ENCODE measurements around the gene UBE2G2. TPM values are rescaled to one million over a fixed set of nuclear protein-coding genes. Genes with fewer than 3 reads are reported as not detected.

Gene UBE2G2
- total RNA-seq, 1 experiment from 2014 or later: 212 TPM

- ChIA-PET POLR2A (ENCODE audit: low non-redundant PET) (no interaction called here), CTCF (no interaction called here)
- Histone ChIP-seq H3K9me3 (ENCODE audit: low read depth, low read length, poor library complexity, severe bottlenecking) (no peaks in the 10 kb centered on the region), H3K27ac (ENCODE audit: low read depth, low read length, poor library complexity, severe bottlenecking) (no peak overlapping the region), H3K36me3 (ENCODE audit: insufficient read depth, low read length, poor library complexity, severe bottlenecking) (peaks cover 54% of the 10 kb centered on the region), H3K27me3 (replicated peaks; ENCODE audit: insufficient read depth, low read depth, low read length, poor library complexity) (no peaks in the 10 kb centered on the region), H3K4me3 (ENCODE audit: low read depth, low read length, poor library complexity, severe bottlenecking) (no peak overlapping the region), H3K4me1 (ENCODE audit: insufficient read depth, low read length, poor library complexity, severe bottlenecking) (peaks cover 10% of the 10 kb centered on the region)
- TF ChIP-seq CTCF (conservative IDR thresholded peaks at IDR 0.05; ENCODE audit: low read depth, low read length) (no peak), EZH2 (IDR thresholded peaks at IDR 0.05; ENCODE audit: borderline replicate concordance, low read depth, low read length, poor library complexity, severe bottlenecking) (no peak)
- TSS peak; percentile 56 for BruUV-seq (replicated peaks)
- no peak for DNase-seq (ENCODE audit: low spot score)
- intact Hi-C loops (cut with micrococcal nuclease; ENCODE audit: unreplicated experiment): no loop called here
These were observed 48.1 kb upstream of the UBE2G2 start for GRCh38 chr21:44849616-44850130.

- ChIA-PET POLR2A (ENCODE audit: low non-redundant PET) (no interaction called here), CTCF (no interaction called here)
- DNase-seq (ENCODE audit: low spot score): no peak
- no TSS peak for BruUV-seq (replicated peaks)
- Histone ChIP-seq H3K4me1 (ENCODE audit: insufficient read depth, low read length, poor library complexity, severe bottlenecking) (peaks cover 10% of the 10 kb centered on the region), H3K27me3 (replicated peaks; ENCODE audit: insufficient read depth, low read depth, low read length, poor library complexity) (no peaks in the 10 kb centered on the region), H3K4me3 (ENCODE audit: low read depth, low read length, poor library complexity, severe bottlenecking) (no peak overlapping the region), H3K27ac (ENCODE audit: low read depth, low read length, poor library complexity, severe bottlenecking) (no peak overlapping the region), H3K36me3 (ENCODE audit: insufficient read depth, low read length, poor library complexity, severe bottlenecking) (peaks cover 47% of the 10 kb centered on the region), H3K9me3 (ENCODE audit: low read depth, low read length, poor library complexity, severe bottlenecking) (no peaks in the 10 kb centered on the region)
- TF ChIP-seq CTCF (conservative IDR thresholded peaks at IDR 0.05; ENCODE audit: low read depth, low read length) (no peak), EZH2 (IDR thresholded peaks at IDR 0.05; ENCODE audit: borderline replicate concordance, low read depth, low read length, poor library complexity, severe bottlenecking) (no peak)
- intact Hi-C loops (cut with micrococcal nuclease; ENCODE audit: unreplicated experiment): no loop called here
These were observed 47.4 kb upstream of the UBE2G2 start for GRCh38 chr21:44848821-44849521.

- Histone ChIP-seq H3K27ac (ENCODE audit: low read depth, low read length, poor library complexity, severe bottlenecking) (peak overlapping the region; percentile 47), H3K4me3 (ENCODE audit: low read depth, low read length, poor library complexity, severe bottlenecking) (no peak overlapping the region), H3K4me1 (ENCODE audit: insufficient read depth, low read length, poor library complexity, severe bottlenecking) (peaks cover 10% of the 10 kb centered on the region), H3K9me3 (ENCODE audit: low read depth, low read length, poor library complexity, severe bottlenecking) (no peaks in the 10 kb centered on the region), H3K27me3 (replicated peaks; ENCODE audit: insufficient read depth, low read depth, low read length, poor library complexity) (no peaks in the 10 kb centered on the region), H3K36me3 (ENCODE audit: insufficient read depth, low read length, poor library complexity, severe bottlenecking) (peaks cover 37% of the 10 kb centered on the region)
- BruUV-seq (replicated peaks): no TSS peak
- TF ChIP-seq CTCF (conservative IDR thresholded peaks at IDR 0.05; ENCODE audit: low read depth, low read length) (no peak), EZH2 (IDR thresholded peaks at IDR 0.05; ENCODE audit: borderline replicate concordance, low read depth, low read length, poor library complexity, severe bottlenecking) (no peak)
- ChIA-PET POLR2A (ENCODE audit: low non-redundant PET) (no interaction called here), CTCF (no interaction called here)
- intact Hi-C loops (cut with micrococcal nuclease; ENCODE audit: unreplicated experiment): no loop called here
- no peak for DNase-seq (ENCODE audit: low spot score)
These were observed 45.8 kb upstream of the UBE2G2 start for GRCh38 chr21:44847261-44848056.

Measured in A673 (cell line).